NB4 (cell line): ENCODE results near the gene TRERF1.
"Not testable (repeated sequence)": the region's sequence is repeated elsewhere in the genome, so short reads cannot be mapped to it uniquely, and the experiment has no call there.

Source experiments
- DNase-seq: peaks from one replicate; pipeline ENCODE4 v3.0.0; 2010; ENCODE audit warnings: low read depth
- H3K4me3 ChIP-seq: one replicate; pipeline ENCODE4 v1.5.1; 2011; ENCODE audit warnings: mild to moderate bottlenecking, low read depth, low read length, moderate library complexity
- MYC ChIP-seq: IDR thresholded peaks from 2 replicates; pipeline ENCODE4 v1.6.1; 2011; ENCODE audit warnings: low read depth, low read length
- POLR2A ChIP-seq: IDR thresholded peaks from 2 replicates; pipeline ENCODE4 v1.6.1; 2011; ENCODE audit warnings: mild to moderate bottlenecking; ENCODE audit not compliant: insufficient read length; ENCODE audit errors: extremely low read depth
- TF ChIP-seq, protein P1 (sequence below): IDR thresholded peaks from one replicate; pipeline ENCODE4 v1.5.1; 2012; ENCODE audit warnings: low read depth, low read length
- TF ChIP-seq, protein P2 (sequence below): IDR thresholded peaks from 2 replicates; pipeline ENCODE4 v1.6.1; 2011; ENCODE audit warnings: low read depth, low read length

TRERF1 gene

DNA sequence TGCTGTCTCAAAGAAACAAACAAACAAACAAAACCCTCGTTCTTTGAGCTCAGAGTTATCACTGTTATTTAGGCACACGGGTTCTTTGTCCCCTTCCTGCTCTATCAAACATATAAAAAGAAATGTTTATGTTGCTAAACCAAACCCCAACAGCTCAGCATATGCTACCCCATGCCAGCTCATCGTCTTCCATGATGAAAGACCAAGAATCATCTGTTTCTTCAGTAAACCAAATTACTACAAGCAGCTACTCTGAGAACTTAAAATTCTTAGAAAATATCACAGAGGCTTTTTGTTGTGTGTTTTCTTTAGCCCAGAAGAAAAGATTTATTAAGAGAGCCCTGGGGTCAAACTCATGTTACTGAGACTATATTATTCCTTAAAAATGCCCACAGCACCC lies 4.7 kb downstream of the TRERF1 start:
- TF ChIP-seq, protein P1, sequence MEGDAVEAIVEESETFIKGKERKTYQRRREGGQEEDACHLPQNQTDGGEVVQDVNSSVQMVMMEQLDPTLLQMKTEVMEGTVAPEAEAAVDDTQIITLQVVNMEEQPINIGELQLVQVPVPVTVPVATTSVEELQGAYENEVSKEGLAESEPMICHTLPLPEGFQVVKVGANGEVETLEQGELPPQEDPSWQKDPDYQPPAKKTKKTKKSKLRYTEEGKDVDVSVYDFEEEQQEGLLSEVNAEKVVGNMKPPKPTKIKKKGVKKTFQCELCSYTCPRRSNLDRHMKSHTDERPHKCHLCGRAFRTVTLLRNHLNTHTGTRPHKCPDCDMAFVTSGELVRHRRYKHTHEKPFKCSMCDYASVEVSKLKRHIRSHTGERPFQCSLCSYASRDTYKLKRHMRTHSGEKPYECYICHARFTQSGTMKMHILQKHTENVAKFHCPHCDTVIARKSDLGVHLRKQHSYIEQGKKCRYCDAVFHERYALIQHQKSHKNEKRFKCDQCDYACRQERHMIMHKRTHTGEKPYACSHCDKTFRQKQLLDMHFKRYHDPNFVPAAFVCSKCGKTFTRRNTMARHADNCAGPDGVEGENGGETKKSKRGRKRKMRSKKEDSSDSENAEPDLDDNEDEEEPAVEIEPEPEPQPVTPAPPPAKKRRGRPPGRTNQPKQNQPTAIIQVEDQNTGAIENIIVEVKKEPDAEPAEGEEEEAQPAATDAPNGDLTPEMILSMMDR: no peak
- TF ChIP-seq, protein P2, sequence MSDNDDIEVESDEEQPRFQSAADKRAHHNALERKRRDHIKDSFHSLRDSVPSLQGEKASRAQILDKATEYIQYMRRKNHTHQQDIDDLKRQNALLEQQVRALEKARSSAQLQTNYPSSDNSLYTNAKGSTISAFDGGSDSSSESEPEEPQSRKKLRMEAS: no peak
- TF ChIP-seq POLR2A (no peak), MYC (no peak)
- H3K4me3 ChIP-seq: peak overlapping the region; percentile 80
- no peak for DNase-seq

DNA sequence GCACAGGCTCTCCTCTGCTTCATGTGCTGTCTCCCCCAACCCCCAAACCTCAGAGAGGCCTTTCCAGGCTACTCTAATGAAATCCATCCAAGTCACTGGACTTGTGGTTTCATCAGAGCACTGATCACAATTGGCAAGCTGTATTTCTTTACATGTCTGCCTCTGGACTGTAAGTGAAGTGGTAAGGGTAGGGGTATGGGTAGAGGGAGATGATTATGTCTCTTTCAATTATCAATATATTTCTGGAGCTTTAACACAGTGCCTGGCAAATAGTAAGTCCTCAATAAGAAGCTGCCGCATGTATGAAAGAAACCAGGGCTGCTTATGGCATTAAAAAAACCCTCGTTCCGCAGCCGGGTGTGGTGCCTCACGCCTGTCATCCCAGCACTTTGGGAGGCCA lies 5.4 kb downstream of the TRERF1 start:
- no peak for DNase-seq
- H3K4me3 ChIP-seq: no peak overlapping the region
- TF ChIP-seq, protein P2: no peak
- TF ChIP-seq, protein P1: no peak
- TF ChIP-seq POLR2A (no peak), MYC (no peak)

DNA sequence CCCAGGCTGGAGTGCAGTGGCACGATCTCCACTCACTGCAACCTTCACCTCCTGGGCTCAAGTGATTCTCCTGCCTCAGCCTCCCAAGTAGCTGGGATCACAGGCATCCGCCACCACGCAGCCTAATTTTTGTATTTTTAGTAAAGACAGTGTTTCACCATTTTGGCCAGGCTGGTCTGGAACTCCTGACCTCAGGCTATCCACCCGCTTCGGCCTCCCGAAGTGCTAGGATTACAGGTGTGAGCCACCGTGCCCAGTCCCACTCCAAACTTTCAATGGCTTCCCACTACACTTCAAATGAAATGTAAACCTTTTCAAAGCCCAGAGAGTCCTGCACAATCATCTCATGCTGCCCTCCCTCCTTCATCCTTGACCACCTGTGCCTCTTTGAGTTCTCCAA lies 5.8 kb downstream of the TRERF1 start:
- DNase-seq: not testable (repeated sequence)

DNA sequence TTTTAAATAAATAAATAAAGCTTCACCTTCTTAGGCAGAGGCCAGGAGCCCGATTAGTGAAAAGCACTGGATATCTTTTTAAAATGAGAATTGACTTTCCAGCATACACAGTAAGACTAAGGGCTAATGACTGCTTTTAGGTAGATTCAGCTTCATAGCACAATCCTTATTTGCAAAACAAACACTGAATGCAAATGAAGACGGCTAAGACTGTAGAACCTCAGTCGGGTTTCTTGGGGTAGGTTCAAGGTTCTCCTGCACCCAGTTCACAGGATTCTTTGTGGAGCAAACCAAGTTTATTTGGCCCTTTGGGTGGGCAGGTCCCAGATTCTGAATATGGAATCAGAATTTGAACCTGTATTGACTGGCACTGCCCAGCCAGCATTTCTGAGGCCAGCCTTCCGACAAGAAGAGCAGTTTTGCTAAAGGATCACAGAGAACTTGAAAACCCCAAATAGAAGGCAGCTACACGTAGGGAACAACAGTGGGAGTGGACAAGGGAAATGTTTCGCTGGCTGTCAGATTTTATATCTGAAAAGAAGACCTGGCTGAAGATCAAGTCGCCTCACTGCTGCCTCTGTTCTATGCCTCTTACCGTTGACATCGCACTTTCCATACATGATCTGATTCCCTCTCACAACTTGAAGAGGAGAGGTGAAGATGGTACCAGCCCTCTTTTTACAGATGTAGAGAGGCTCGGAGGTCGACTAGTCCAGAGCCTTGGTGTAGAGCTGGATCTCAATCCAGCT lies 8.2 kb downstream of the TRERF1 start:
- TF ChIP-seq POLR2A (no peak), MYC (no peak)
- TF ChIP-seq, protein P1: no peak
- TF ChIP-seq, protein P2: no peak
- H3K4me3 ChIP-seq: no peak overlapping the region
- DNase-seq: no peak

More for the DNA sequence above, 5.8 kb downstream of the TRERF1 start:
- not testable (repeated sequence) for H3K4me3 ChIP-seq

DNA sequence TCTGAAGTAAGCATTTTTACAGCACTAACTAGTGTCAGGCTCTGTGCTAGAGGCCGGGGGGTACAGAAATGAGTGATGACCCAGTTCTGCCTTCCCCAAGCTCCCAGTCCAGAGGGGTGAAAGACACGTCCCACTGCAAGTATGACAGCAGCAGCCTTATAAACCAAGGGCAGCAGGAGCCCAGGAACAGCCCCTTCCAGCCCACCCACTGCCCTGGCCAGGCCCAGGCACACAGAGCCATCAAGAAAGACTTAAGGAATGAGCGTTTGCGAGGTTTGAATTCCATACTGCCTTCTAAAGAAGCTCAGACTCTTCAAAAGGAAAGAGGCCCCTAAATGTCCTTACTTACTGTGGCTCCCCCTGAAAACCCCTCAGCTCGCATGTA lies 10.0 kb downstream of the TRERF1 start:
- no peak for TF ChIP-seq MYC
- TF ChIP-seq, protein P1: no peak
- TF ChIP-seq, protein P2: no peak
- no peak for TF ChIP-seq POLR2A
- no peak for DNase-seq
- no peak overlapping the region for H3K4me3 ChIP-seq

DNA sequence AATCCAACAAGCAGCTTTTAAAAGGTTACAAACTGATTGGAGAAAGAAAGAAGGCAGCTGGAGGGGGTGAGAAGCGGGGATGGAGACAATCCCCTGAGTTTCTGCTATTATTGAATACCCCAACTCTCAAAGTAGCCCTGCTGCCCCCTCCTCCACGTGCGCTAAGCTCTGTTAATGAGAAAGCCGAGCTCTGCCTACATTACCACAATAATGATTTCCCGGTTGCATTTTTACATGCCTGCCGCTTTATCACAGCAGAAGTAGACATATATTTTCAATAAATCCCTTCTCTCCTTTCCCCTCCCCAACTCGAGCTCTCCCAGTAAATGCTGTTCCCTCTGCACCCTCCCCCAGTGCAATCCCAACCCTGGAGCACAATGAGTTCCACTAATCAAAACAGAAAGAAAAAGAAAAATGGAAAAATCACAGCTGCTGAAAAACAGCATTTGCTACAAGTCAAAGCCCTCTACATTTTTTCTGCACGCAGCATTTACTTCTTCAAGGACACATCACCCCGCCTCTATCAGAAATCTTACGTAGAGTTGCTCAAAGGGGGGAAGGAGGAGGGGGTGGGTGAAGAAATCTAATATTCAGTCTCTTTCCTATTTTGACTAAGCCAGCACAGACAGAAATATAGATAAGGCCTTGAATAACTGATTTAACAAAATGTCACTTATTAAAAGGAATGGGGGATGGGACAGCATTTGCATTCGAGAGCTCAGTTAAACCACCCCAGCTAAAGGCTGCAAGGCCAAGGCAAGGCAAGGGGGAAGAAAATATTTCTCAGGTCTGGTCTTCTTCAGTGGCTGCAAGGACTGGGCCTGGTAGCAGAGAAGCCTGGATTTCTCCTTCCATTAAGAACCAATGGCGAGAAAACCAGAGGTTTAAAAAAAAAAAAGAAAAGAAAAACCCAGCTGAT lies 10.7 kb downstream of the TRERF1 start:
- H3K4me3 ChIP-seq: no peak overlapping the region
- TF ChIP-seq POLR2A: no peak
- TF ChIP-seq, protein P1: no peak
- DNase-seq: no peak
